ENCODE results near the gene ACAA2.

ACAA2 gene

DNA sequence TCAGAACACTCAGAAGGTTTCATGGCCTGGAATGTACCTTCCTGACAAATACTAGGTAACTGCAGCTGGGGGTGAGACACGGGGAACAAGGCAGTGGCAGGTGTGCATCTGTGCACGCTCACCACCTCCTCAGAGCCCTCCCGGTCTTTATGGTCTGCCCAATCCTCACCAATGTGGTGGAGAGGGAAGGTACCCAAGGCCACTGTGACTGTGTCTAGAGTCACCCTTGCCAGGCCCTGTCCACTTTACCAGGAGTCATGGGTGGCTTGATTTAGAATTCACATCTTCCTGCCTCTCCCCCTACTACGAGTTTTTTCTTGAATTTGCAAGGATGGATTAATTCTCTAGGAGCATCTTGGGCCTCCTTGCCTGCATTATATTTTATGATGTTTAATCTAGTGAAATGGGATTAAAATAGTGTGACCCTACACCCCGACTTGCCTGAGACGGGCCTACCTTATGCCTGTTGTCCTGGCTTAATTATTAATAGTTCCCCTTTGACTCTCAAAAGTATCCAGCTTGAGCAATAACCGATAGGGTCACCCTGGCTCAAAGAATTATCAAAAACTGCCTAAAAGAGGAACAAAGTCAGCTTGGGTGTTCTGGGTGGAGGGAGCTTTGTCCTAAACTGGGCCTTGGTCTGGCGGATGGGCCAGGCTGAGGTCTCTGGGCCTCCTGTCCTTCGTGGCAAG, 56.5 kb downstream of the ACAA2 start:
- peaks cover 5% of the 10 kb centered on the region in 2 donors for H3K4me1 ChIP-seq (ENCODE audit: control insufficient read depth in 1 of 2, insufficient read depth in 2 of 2, low read length in 2 of 2)
- no peak overlapping the region for H3K4me3 ChIP-seq (ENCODE audit: low read depth in 1 of 2, low read length in 2 of 2)
- no peaks in the 10 kb centered on the region for H3K36me3 ChIP-seq (ENCODE audit: control insufficient read depth in 1 of 2, insufficient read depth in 2 of 2, low read length in 2 of 2)
- H3K27me3 ChIP-seq (ENCODE audit: control insufficient read depth in 1 of 2, insufficient read depth in 2 of 2, low read length in 2 of 2): peaks cover 0 to 4% of the 10 kb centered on the region in 2 donors
- no peak overlapping the region for H3K27ac ChIP-seq (ENCODE audit: low read depth, low read length)
- no peaks in the 10 kb centered on the region for H3K9me3 ChIP-seq (ENCODE audit: control insufficient read depth in 1 of 2, low read length in 2 of 2)
- no peak overlapping the region for H3K9ac ChIP-seq (ENCODE audit: low read depth in 1 of 2, low read length in 2 of 2)

DNA sequence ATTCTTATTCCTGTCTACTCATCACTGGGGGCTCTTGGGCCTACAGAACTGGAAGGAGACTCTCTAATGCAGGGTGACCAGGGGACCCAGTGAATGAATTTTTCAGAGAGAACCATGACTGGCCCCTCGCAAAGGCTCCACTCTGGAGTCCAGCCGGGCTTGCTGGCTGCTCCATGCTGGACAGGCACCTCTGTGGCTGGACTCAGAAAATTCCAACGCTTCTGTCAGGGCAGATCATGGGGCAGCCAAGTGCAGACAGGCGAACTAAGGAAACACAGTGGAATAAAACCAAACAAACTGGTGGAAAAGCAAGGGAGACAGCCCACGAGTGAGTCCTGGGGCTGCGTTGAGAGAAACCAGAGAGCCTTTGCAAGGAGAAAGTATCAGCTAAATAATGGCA, 57.2 kb downstream of the ACAA2 start:
- H3K27ac ChIP-seq (ENCODE audit: low read depth, low read length): no peak overlapping the region

DNA sequence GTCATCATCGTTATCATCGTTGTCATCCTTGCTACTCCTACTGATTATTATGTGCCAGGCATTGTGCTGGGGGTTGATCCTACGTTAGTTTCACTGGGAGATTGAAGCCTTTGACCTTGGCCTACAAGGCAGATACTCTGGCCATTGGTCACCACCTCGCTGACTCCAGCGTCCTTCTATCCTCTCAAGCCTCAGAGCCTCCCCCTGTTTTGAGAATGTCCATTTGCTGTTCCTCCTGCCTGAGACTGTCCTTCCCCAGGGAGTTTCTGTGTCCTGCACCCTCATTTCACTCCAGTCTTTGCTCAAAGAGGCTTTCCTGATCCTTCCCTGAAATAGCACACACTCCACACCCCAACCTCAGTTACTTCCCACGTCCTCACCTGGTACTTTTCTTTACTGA, 57.8 kb downstream of the ACAA2 start:
- H3K9me3 ChIP-seq (ENCODE audit: control insufficient read depth in 1 of 2, low read length in 2 of 2): no peaks in the 10 kb centered on the region
- no peak overlapping the region for H3K27ac ChIP-seq (ENCODE audit: low read depth, low read length)
- no peak overlapping the region for H3K4me3 ChIP-seq (ENCODE audit: low read depth in 1 of 2, low read length in 2 of 2)
- no peaks in the 10 kb centered on the region for H3K36me3 ChIP-seq (ENCODE audit: control insufficient read depth in 1 of 2, insufficient read depth in 2 of 2, low read length in 2 of 2)
- peaks cover 0 to 4% of the 10 kb centered on the region in 2 donors for H3K27me3 ChIP-seq (ENCODE audit: control insufficient read depth in 1 of 2, insufficient read depth in 2 of 2, low read length in 2 of 2)
- peaks cover 5% of the 10 kb centered on the region in 2 donors for H3K4me1 ChIP-seq (ENCODE audit: control insufficient read depth in 1 of 2, insufficient read depth in 2 of 2, low read length in 2 of 2)
- H3K9ac ChIP-seq (ENCODE audit: low read depth in 1 of 2, low read length in 2 of 2): no peak overlapping the region

More for the DNA sequence above, 57.2 kb downstream of the ACAA2 start:
- Histone ChIP-seq H3K9me3 (ENCODE audit: control insufficient read depth in 1 of 2, low read length in 2 of 2) (no peaks in the 10 kb centered on the region), H3K27me3 (ENCODE audit: control insufficient read depth in 1 of 2, insufficient read depth in 2 of 2, low read length in 2 of 2) (peaks cover 0 to 4% of the 10 kb centered on the region in 2 donors), H3K36me3 (ENCODE audit: control insufficient read depth in 1 of 2, insufficient read depth in 2 of 2, low read length in 2 of 2) (no peaks in the 10 kb centered on the region), H3K4me1 (ENCODE audit: control insufficient read depth in 1 of 2, insufficient read depth in 2 of 2, low read length in 2 of 2) (peaks cover 5% of the 10 kb centered on the region in 2 donors), H3K9ac (ENCODE audit: low read depth in 1 of 2, low read length in 2 of 2) (no peak overlapping the region), H3K4me3 (ENCODE audit: low read depth in 1 of 2, low read length in 2 of 2) (no peak overlapping the region)

DNA sequence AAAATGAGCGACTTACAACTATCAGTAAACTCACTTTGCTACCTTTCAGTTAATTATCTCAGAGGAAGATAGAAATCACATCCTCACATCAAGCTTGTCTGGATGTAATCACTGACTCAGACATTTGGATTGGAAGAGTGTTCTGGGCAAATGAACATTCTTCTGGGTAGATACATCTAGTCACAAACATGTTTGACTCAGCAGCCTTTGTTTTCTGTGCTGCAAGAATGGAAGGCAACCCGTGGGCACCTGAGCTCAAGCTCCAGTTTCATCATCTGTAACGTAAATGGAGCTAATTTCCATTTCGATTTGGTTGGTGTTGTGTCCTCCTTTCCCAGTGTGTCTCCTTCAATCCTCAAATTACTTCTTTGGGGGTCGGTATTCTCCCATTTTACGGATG, 58.5 kb downstream of the ACAA2 start:
- peaks cover 0 to 4% of the 10 kb centered on the region in 2 donors for H3K27me3 ChIP-seq (ENCODE audit: control insufficient read depth in 1 of 2, insufficient read depth in 2 of 2, low read length in 2 of 2)
- H3K9me3 ChIP-seq (ENCODE audit: control insufficient read depth in 1 of 2, low read length in 2 of 2): no peaks in the 10 kb centered on the region
- H3K4me3 ChIP-seq (ENCODE audit: low read depth in 1 of 2, low read length in 2 of 2): no peak overlapping the region
- no peak overlapping the region for H3K27ac ChIP-seq (ENCODE audit: low read depth, low read length)
- H3K9ac ChIP-seq (ENCODE audit: low read depth in 1 of 2, low read length in 2 of 2): no peak overlapping the region
- no peaks in the 10 kb centered on the region for H3K36me3 ChIP-seq (ENCODE audit: control insufficient read depth in 1 of 2, insufficient read depth in 2 of 2, low read length in 2 of 2)
- peaks cover 1% of the 10 kb centered on the region in 2 donors for H3K4me1 ChIP-seq (ENCODE audit: control insufficient read depth in 1 of 2, insufficient read depth in 2 of 2, low read length in 2 of 2)

DNA sequence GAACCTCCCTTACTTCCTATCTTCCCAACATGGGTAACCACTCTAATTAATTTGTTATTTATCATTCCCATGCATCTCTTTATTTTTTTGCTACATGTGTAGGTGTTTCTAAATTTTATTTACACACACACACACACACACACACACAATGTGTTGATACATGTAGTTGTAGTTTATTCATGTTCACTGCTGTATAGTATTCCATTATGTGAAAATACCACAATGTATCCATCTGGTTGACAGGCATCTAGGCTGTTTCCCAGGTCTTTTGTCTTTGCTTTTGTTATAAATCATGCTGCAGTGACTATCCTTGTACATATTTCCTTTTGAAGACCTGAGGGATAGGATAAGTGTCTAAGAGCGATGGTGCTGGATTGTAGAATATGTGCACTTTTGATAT, 59.7 kb downstream of the ACAA2 start:
- Histone ChIP-seq H3K36me3 (ENCODE audit: control insufficient read depth in 1 of 2, insufficient read depth in 2 of 2, low read length in 2 of 2) (no peaks in the 10 kb centered on the region), H3K4me3 (ENCODE audit: low read depth in 1 of 2, low read length in 2 of 2) (no peak overlapping the region), H3K9ac (ENCODE audit: low read depth in 1 of 2, low read length in 2 of 2) (no peak overlapping the region), H3K4me1 (ENCODE audit: control insufficient read depth in 1 of 2, insufficient read depth in 2 of 2, low read length in 2 of 2) (no peaks in the 10 kb centered on the region), H3K9me3 (ENCODE audit: control insufficient read depth in 1 of 2, low read length in 2 of 2) (no peaks in the 10 kb centered on the region), H3K27me3 (ENCODE audit: control insufficient read depth in 1 of 2, insufficient read depth in 2 of 2, low read length in 2 of 2) (peaks cover 0 to 4% of the 10 kb centered on the region in 2 donors), H3K27ac (ENCODE audit: low read depth, low read length) (no peak overlapping the region)

DNA sequence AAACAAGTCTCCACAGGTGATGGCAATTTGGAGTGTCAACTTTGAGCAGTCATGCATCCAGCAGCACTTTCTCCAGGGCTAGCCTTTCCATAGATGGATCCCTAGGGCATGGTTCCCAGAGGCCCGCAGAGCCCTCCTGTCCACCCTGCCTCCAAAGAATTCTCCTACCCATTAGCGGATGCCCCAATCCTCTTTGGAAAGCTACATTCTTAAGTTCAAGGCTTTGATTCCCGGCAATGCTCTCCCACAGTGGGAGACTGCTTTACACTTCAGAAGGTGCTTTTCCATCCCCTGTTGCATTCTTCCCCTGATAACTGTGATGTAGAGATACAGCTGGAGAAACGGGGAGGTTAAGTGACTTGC, 61.3 kb downstream of the ACAA2 start:
- H3K9ac ChIP-seq (ENCODE audit: low read depth in 1 of 2, low read length in 2 of 2): no peak overlapping the region
- peaks cover 0 to 4% of the 10 kb centered on the region in 2 donors for H3K27me3 ChIP-seq (ENCODE audit: control insufficient read depth in 1 of 2, insufficient read depth in 2 of 2, low read length in 2 of 2)
- no peaks in the 10 kb centered on the region for H3K4me1 ChIP-seq (ENCODE audit: control insufficient read depth in 1 of 2, insufficient read depth in 2 of 2, low read length in 2 of 2)
- no peak overlapping the region for H3K27ac ChIP-seq (ENCODE audit: low read depth, low read length)
- H3K9me3 ChIP-seq (ENCODE audit: control insufficient read depth in 1 of 2, low read length in 2 of 2): no peaks in the 10 kb centered on the region
- no peaks in the 10 kb centered on the region for H3K36me3 ChIP-seq (ENCODE audit: control insufficient read depth in 1 of 2, insufficient read depth in 2 of 2, low read length in 2 of 2)
- H3K4me3 ChIP-seq (ENCODE audit: low read depth in 1 of 2, low read length in 2 of 2): no peak overlapping the region

DNA sequence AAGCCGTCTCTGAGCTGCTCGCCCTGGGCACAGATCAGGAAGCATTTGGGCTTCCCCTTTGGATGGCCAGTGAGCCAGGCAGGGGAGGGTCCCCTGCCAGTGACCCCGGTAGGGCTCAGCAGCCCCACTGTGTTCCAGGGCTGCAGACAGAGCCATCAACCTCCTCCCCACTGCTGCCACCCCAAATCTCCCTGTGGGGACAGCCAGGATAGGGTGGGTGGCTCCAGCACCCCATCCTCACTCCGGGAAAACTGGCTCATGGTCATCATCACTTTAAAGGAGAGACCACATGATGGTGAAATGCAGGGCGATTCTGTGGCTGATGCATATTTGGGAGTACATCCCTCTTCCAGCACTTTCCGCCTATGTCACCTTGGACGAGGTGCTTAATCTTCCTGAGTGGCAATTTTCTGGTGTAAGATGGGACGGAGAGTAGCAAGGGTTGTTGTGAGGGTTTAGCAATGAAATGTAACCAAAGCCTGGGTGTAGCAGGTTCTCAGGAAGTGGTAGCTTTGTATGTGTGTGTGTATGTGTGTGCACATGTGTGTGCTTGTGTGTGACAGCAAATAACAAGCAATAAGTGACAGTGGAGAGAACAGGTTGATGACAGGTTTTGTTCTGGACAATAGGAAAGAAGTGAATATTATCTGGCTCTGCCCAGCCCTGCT, 61.8 kb downstream of the ACAA2 start:
- Histone ChIP-seq H3K36me3 (ENCODE audit: control insufficient read depth in 1 of 2, insufficient read depth in 2 of 2, low read length in 2 of 2) (no peaks in the 10 kb centered on the region), H3K9ac (ENCODE audit: low read depth in 1 of 2, low read length in 2 of 2) (no peak overlapping the region), H3K27me3 (ENCODE audit: control insufficient read depth in 1 of 2, insufficient read depth in 2 of 2, low read length in 2 of 2) (peaks cover 0 to 4% of the 10 kb centered on the region in 2 donors), H3K27ac (ENCODE audit: low read depth, low read length) (no peak overlapping the region), H3K9me3 (ENCODE audit: control insufficient read depth in 1 of 2, low read length in 2 of 2) (no peaks in the 10 kb centered on the region), H3K4me3 (ENCODE audit: low read depth in 1 of 2, low read length in 2 of 2) (no peak overlapping the region), H3K4me1 (ENCODE audit: control insufficient read depth in 1 of 2, insufficient read depth in 2 of 2, low read length in 2 of 2) (no peaks in the 10 kb centered on the region)

DNA sequence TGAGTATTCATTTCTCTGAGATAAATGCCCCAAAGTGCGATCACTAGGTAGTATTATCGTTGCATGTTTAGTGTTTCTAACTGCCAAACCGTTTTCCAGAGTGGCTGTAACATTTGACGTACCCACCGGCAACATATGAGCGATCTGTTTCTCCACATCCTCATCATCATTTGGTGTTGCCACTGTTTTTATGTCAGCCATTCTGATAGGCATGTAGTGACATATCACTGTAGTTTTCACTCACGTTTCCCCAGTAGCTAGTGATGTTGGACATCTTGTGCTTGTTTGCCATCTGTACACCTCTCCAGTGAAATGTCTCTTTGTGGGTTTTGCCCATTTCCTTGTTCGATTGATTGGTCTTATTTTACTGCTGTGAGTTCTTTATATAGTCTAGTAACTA, 63.8 kb downstream of the ACAA2 start:
- no peaks in the 10 kb centered on the region for H3K36me3 ChIP-seq (ENCODE audit: control insufficient read depth in 1 of 2, insufficient read depth in 2 of 2, low read length in 2 of 2)
- H3K9ac ChIP-seq (ENCODE audit: low read depth in 1 of 2, low read length in 2 of 2): no peak overlapping the region
- H3K4me3 ChIP-seq (ENCODE audit: low read depth in 1 of 2, low read length in 2 of 2): no peak overlapping the region
- no peaks in the 10 kb centered on the region for H3K9me3 ChIP-seq (ENCODE audit: control insufficient read depth in 1 of 2, low read length in 2 of 2)
- H3K27ac ChIP-seq (ENCODE audit: low read depth, low read length): no peak overlapping the region
- peaks cover 0 to 4% of the 10 kb centered on the region in 2 donors for H3K27me3 ChIP-seq (ENCODE audit: control insufficient read depth in 1 of 2, insufficient read depth in 2 of 2, low read length in 2 of 2)
- H3K4me1 ChIP-seq (ENCODE audit: control insufficient read depth in 1 of 2, insufficient read depth in 2 of 2, low read length in 2 of 2): no peaks in the 10 kb centered on the region

DNA sequence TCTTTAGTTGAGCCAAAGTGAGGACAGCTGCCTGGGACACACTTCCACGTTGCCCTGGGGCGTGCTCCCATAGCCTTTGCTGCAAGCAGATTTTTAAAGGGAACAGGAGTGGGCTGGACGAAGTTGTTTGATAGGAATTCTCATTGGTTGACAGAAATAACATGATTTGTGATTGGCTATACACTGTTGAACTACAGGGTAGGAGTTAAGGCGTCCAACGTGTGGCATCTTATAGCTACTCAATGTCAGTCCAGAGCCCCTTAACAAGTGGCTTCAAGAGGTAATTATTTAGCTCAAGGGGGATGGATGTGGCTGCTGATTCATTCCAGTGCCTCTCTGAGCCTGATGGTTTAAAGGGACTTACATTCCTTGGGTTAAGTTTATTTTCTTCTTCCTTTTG, 65.5 kb downstream of the ACAA2 start:
- H3K36me3 ChIP-seq (ENCODE audit: control insufficient read depth in 1 of 2, insufficient read depth in 2 of 2, low read length in 2 of 2): no peaks in the 10 kb centered on the region
- H3K9ac ChIP-seq (ENCODE audit: low read depth in 1 of 2, low read length in 2 of 2): no peak overlapping the region
- no peak overlapping the region for H3K27ac ChIP-seq (ENCODE audit: low read depth, low read length)
- no peaks in the 10 kb centered on the region for H3K4me1 ChIP-seq (ENCODE audit: control insufficient read depth in 1 of 2, insufficient read depth in 2 of 2, low read length in 2 of 2)
- peaks cover 0 to 2% of the 10 kb centered on the region in 2 donors for H3K27me3 ChIP-seq (ENCODE audit: control insufficient read depth in 1 of 2, insufficient read depth in 2 of 2, low read length in 2 of 2)
- no peaks in the 10 kb centered on the region for H3K9me3 ChIP-seq (ENCODE audit: control insufficient read depth in 1 of 2, low read length in 2 of 2)
- no peak overlapping the region for H3K4me3 ChIP-seq (ENCODE audit: low read depth in 1 of 2, low read length in 2 of 2)

DNA sequence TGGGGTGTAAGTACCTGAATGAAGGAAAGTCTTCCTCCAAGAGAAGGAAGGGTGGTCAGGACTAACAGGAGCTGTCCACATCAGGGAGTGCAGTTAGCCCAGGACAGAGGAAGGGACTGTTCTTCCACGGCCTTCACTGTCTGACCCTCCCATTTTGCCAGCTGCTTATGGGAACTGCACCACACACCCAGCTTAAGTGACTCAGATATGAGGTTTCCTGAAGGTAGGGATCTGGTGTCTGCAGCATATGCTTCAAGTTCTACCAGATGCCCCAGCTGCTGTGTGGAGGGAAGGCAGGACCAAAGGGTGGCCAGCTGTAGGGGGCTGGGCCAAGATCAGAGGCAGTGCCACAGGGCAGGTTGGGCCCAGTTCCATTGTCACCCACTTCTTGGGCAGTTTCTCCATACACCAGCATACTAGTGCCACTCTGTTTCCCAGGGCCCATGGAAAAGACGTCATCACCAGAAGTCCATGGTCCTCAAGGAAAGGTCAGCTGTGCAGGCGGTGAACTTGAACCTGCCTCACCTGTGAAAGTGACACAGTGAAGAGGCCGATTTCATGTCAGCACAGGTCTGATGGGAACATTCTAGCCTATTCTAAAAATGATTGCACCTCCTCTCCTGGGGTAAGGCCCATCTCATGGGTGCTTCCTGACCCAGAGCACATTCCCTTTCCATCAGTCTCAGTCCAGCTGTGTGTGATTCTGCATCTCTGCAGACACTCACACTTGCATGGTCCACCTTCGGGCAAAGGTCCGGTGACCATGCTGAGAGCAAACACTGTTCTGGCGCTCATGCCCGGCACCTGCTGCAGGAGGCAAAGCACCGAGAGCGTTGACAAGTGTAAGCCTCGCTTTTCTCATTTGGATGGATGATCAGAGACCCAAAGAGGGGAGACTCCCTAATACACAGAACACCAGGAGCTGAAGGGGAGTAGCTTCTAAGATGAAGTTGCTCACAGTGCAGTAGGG, 68.0 kb downstream of the ACAA2 start:
- Histone ChIP-seq H3K9ac (ENCODE audit: low read depth in 1 of 2, low read length in 2 of 2) (no peak overlapping the region), H3K4me3 (ENCODE audit: low read depth in 1 of 2, low read length in 2 of 2) (no peak overlapping the region), H3K36me3 (ENCODE audit: control insufficient read depth in 1 of 2, insufficient read depth in 2 of 2, low read length in 2 of 2) (no peaks in the 10 kb centered on the region), H3K27ac (ENCODE audit: low read depth, low read length) (no peak overlapping the region), H3K27me3 (ENCODE audit: control insufficient read depth in 1 of 2, insufficient read depth in 2 of 2, low read length in 2 of 2) (no peaks in the 10 kb centered on the region), H3K9me3 (ENCODE audit: control insufficient read depth in 1 of 2, low read length in 2 of 2) (no peaks in the 10 kb centered on the region), H3K4me1 (ENCODE audit: control insufficient read depth in 1 of 2, insufficient read depth in 2 of 2, low read length in 2 of 2) (no peaks in the 10 kb centered on the region)
